ENCODE data around the gene CDK2. TPM values are rescaled to one million over a fixed set of nuclear protein-coding genes. Genes with fewer than 3 reads are reported as not detected.

Gene CDK2
- polyA plus RNA-seq, 1 donor from 2014 or later = 2.6 TPM

GRCh38 chr12:55973599-55974307 is 7.1 kb downstream of the CDK2 start, which contains the start of gene RAB5B:
RAB5B (plus strand) TSS chr12:55974078; CDS start chr12:55986961, 12,883 bp downstream.
- Histone ChIP-seq H3K27me3 (ENCODE audit: insufficient read depth, low read depth, low read length) (no peaks in the 10 kb centered on the region), H3K27ac (ENCODE audit: low read length) (peak within 1 kb of the TSS; percentile 92), H4K20me1 (ENCODE audit: insufficient read depth) (no peaks in the 10 kb centered on the region), H3K79me2 (replicated peaks; ENCODE audit: insufficient read depth, low read length) (peaks cover 54% of the 10 kb centered on the region), H3K4me3 (ENCODE audit: low read length) (peak within 1 kb of the TSS; percentile 84), H3K36me3 (ENCODE audit: insufficient read depth, low read length) (no peaks in the 10 kb centered on the region), H3K9me3 (ENCODE audit: low read length) (no peaks in the 10 kb centered on the region), H3K9me2 (ENCODE audit: insufficient read depth, low read length) (no peaks in the 10 kb centered on the region), H3F3A (ENCODE audit: insufficient read depth, low read length, poor library complexity, severe bottlenecking) (no peaks in the 10 kb centered on the region), H2AFZ (ENCODE audit: low read depth, low read length) (peak within 1 kb of the TSS; percentile 80), H3K9ac (ENCODE audit: low read length) (peak within 1 kb of the TSS; percentile 97), H3K4me2 (ENCODE audit: low read length) (peak within 1 kb of the TSS; percentile 63)
- TF ChIP-seq RAD21 (conservative IDR thresholded peaks at IDR 0.05) (peak; percentile 44), REST (IDR thresholded peaks at IDR 0.05; ENCODE audit: borderline replicate concordance) (peak; percentile 68), CTCF (IDR thresholded peaks at IDR 0.05; ENCODE audit: poor library complexity, severe bottlenecking) (peak; percentile 55), EZH2 (IDR thresholded peaks at IDR 0.05; ENCODE audit: borderline replicate concordance, insufficient read depth, low read length, poor library complexity, severe bottlenecking) (no peak), MXI1 (conservative IDR thresholded peaks at IDR 0.05; ENCODE audit: poor library complexity, severe bottlenecking) (peak; percentile 61), POLR2AphosphoS5 (IDR thresholded peaks at IDR 0.05) (peak; percentile 99), TAF1 (IDR thresholded peaks at IDR 0.05; ENCODE audit: low read depth) (peak; percentile 89), EP300 (conservative IDR thresholded peaks at IDR 0.05; ENCODE audit: poor library complexity, severe bottlenecking) (peak; percentile 24), SMC3 (conservative IDR thresholded peaks at IDR 0.05; ENCODE audit: poor library complexity) (peak; percentile 59)

GRCh38 chr12:55974308-55974730 is 7.7 kb downstream of the CDK2 start:
- H3K27me3 ChIP-seq (ENCODE audit: insufficient read depth, low read depth, low read length) = no peaks in the 10 kb centered on the region
- H3K79me2 ChIP-seq (replicated peaks; ENCODE audit: insufficient read depth, low read length) = peaks cover 54% of the 10 kb centered on the region
- H4K20me1 ChIP-seq (ENCODE audit: insufficient read depth) = no peaks in the 10 kb centered on the region
- H3K4me2 ChIP-seq (ENCODE audit: low read length) = peak overlapping the region; percentile 53
- H3K27ac ChIP-seq (ENCODE audit: low read length) = peak overlapping the region; percentile 92
- TF ChIP-seq CTCF (IDR thresholded peaks at IDR 0.05; ENCODE audit: poor library complexity, severe bottlenecking) (no peak), SMC3 (conservative IDR thresholded peaks at IDR 0.05; ENCODE audit: poor library complexity) (peak; percentile 27), REST (IDR thresholded peaks at IDR 0.05; ENCODE audit: borderline replicate concordance) (no peak), MXI1 (conservative IDR thresholded peaks at IDR 0.05; ENCODE audit: poor library complexity, severe bottlenecking) (no peak), POLR2AphosphoS5 (IDR thresholded peaks at IDR 0.05) (no peak), RAD21 (conservative IDR thresholded peaks at IDR 0.05) (no peak)
- H3K9me2 ChIP-seq (ENCODE audit: insufficient read depth, low read length) = no peaks in the 10 kb centered on the region
- peak overlapping the region; percentile 66 for H2AFZ ChIP-seq (ENCODE audit: low read depth, low read length)
- peak overlapping the region; percentile 84 for H3K4me3 ChIP-seq (ENCODE audit: low read length)
- H3K36me3 ChIP-seq (ENCODE audit: insufficient read depth, low read length) = no peaks in the 10 kb centered on the region
- no peaks in the 10 kb centered on the region for H3F3A ChIP-seq (ENCODE audit: insufficient read depth, low read length, poor library complexity, severe bottlenecking)
- H3K9me3 ChIP-seq (ENCODE audit: low read length) = no peaks in the 10 kb centered on the region
- peak overlapping the region; percentile 97 for H3K9ac ChIP-seq (ENCODE audit: low read length)

All from neural cell (in vitro differentiated cells).